HEK293T (cell line): ENCODE data around the gene ZBTB25.

Experiments used
- ARNT ChIP-seq: fragments of 450-650 bp; IDR thresholded peaks from 2 replicates; pipeline ENCODE4 v1.6.1; 2017; ENCODE audit warnings: mild to moderate bottlenecking
- BHLHE40 ChIP-seq: fragments of 450-650 bp; IDR thresholded peaks from 2 replicates; pipeline ENCODE4 v1.6.1; 2016; ENCODE audit warnings: mild to moderate bottlenecking, moderate library complexity, borderline replicate concordance
- ELF4 ChIP-seq: fragments of 450-650 bp; IDR thresholded peaks from 2 replicates; pipeline ENCODE4 v1.6.1; 2017; ENCODE audit warnings: antibody characterized with exemption
- FOXA1 ChIP-seq: fragments of 450-650 bp; IDR thresholded peaks from 2 replicates; pipeline ENCODE4 v1.6.1; 2016; ENCODE audit warnings: mild to moderate bottlenecking
- FOXK2 ChIP-seq: fragments of 450-650 bp; IDR thresholded peaks from 2 replicates; pipeline ENCODE4 v1.6.1; 2016; ENCODE audit warnings: mild to moderate bottlenecking
- FOXM1 ChIP-seq: fragments of 450-650 bp; IDR thresholded peaks from 2 replicates; pipeline ENCODE4 v1.6.1; 2017; ENCODE audit warnings: mild to moderate bottlenecking, borderline replicate concordance
- HDGF ChIP-seq: fragments of 450-650 bp; IDR thresholded peaks from 2 replicates; pipeline ENCODE4 v1.6.1; 2017; ENCODE audit warnings: antibody characterized with exemption, borderline replicate concordance
- LEF1 ChIP-seq: fragments of 450-650 bp; IDR thresholded peaks from 2 replicates; pipeline ENCODE4 v1.6.1; 2017; ENCODE audit warnings: mild to moderate bottlenecking, borderline replicate concordance
- NFRKB ChIP-seq: fragments of 450-650 bp; IDR thresholded peaks from 2 replicates; pipeline ENCODE4 v1.6.1; 2016; ENCODE audit warnings: mild to moderate bottlenecking, moderate library complexity
- PKNOX1 ChIP-seq: fragments of 450-650 bp; IDR thresholded peaks from 2 replicates; pipeline ENCODE4 v1.6.1; 2016
- SP1 ChIP-seq: fragments of 450-650 bp; IDR thresholded peaks from 2 replicates; pipeline ENCODE4 v1.6.1; 2017
- SUZ12 ChIP-seq: fragments of 450-650 bp; IDR thresholded peaks from 2 replicates; pipeline ENCODE4 v1.6.1; 2016; ENCODE audit warnings: mild to moderate bottlenecking
- TARDBP ChIP-seq: fragments of 450-650 bp; IDR thresholded peaks from 2 replicates; pipeline ENCODE4 v1.6.1; 2016
- ZNF384 ChIP-seq: fragments of 450-650 bp; IDR thresholded peaks from 2 replicates; pipeline ENCODE4 v1.6.1; 2016

- TF ChIP-seq FOXM1 (no peak), FOXA1 (no peak), ZNF384 (no peak), ELF4 (no peak), SP1 (no peak), SUZ12 (no peak), ARNT (no peak), TARDBP (no peak), NFRKB (no peak), BHLHE40 (no peak), HDGF (no peak), LEF1 (no peak), FOXK2 (no peak), PKNOX1 (no peak)
Measured at GRCh38 chr14:64411001-64411400, 92.6 kb downstream of the ZBTB25 start.
